ENCODE measurements around the gene MPLKIP.

MPLKIP gene

GRCh38 chr7:40115936-40116335, 18.5 kb downstream of the MPLKIP start:
- H3K36me3 ChIP-seq (replicated peaks), result no peaks in the 10 kb centered on the region
- no peaks in the 10 kb centered on the region for H3K9me3 ChIP-seq
- H3K4me1 ChIP-seq, result peaks cover 11% of the 10 kb centered on the region
- no peak overlapping the region for H3K4me3 ChIP-seq
- no peak for DNase-seq (ENCODE audit: low spot score in 2 of 2)
- H3K27me3 ChIP-seq (ENCODE audit: low read depth), result no peaks in the 10 kb centered on the region
- in situ Hi-C loops (cut with MboI; ENCODE audit: low sequenced_read_pairs), result no loop called here

GRCh38 chr7:40105879-40106473, 28.4 kb downstream of the MPLKIP start:
- Histone ChIP-seq H3K4me3 (no peak overlapping the region), H3K27me3 (ENCODE audit: low read depth) (no peaks in the 10 kb centered on the region), H3K36me3 (replicated peaks) (no peaks in the 10 kb centered on the region; the same call in 1 of the 2 replicates), H3K9me3 (no peaks in the 10 kb centered on the region), H3K4me1 (no peaks in the 10 kb centered on the region)
- DNase-seq (ENCODE audit: low spot score in 2 of 2), result no peak
- in situ Hi-C loops (cut with MboI; ENCODE audit: low sequenced_read_pairs), result no loop called here

GRCh38 chr7:40102897-40103296, 31.5 kb downstream of the MPLKIP start:
- H3K4me1 ChIP-seq, result no peaks in the 10 kb centered on the region
- in situ Hi-C loops (cut with MboI; ENCODE audit: low sequenced_read_pairs), result no loop called here
- H3K4me3 ChIP-seq, result no peak overlapping the region
- no peaks in the 10 kb centered on the region; the same call in 1 of the 2 replicates for H3K36me3 ChIP-seq (replicated peaks)
- no peaks in the 10 kb centered on the region for H3K27me3 ChIP-seq (ENCODE audit: low read depth)
- no peaks in the 10 kb centered on the region for H3K9me3 ChIP-seq
- no peak for DNase-seq (ENCODE audit: low spot score in 2 of 2)

GRCh38 chr7:40101201-40101600, 33.2 kb downstream of the MPLKIP start:
- in situ Hi-C loops (cut with MboI; ENCODE audit: low sequenced_read_pairs), result no loop called here
- Histone ChIP-seq H3K4me1 (peaks cover 5% of the 10 kb centered on the region), H3K27me3 (ENCODE audit: low read depth) (no peaks in the 10 kb centered on the region), H3K4me3 (no peak overlapping the region), H3K9me3 (no peaks in the 10 kb centered on the region), H3K36me3 (replicated peaks) (no peaks in the 10 kb centered on the region; the same call in 1 of the 2 replicates)
- no peak for DNase-seq (ENCODE audit: low spot score in 2 of 2)

- no peaks in the 10 kb centered on the region for H3K9me3 ChIP-seq
- peaks cover 17% of the 10 kb centered on the region for H3K4me1 ChIP-seq
- peaks cover 5% of the 10 kb centered on the region for H3K36me3 ChIP-seq (replicated peaks)
- in situ Hi-C loops (cut with MboI; ENCODE audit: low sequenced_read_pairs), result no loop called here
- H3K4me3 ChIP-seq, result no peak overlapping the region
- H3K27me3 ChIP-seq (ENCODE audit: low read depth), result no peaks in the 10 kb centered on the region
- no peak for DNase-seq (ENCODE audit: low spot score in 2 of 2)
Measured at GRCh38 chr7:40099837-40100236, 34.6 kb downstream of the MPLKIP start.

- H3K4me3 ChIP-seq, result no peak overlapping the region
- no peak for DNase-seq (ENCODE audit: low spot score in 2 of 2)
- peaks cover 15% of the 10 kb centered on the region for H3K36me3 ChIP-seq (replicated peaks)
- peaks cover 17% of the 10 kb centered on the region for H3K4me1 ChIP-seq
- no peaks in the 10 kb centered on the region for H3K9me3 ChIP-seq
- in situ Hi-C loops (cut with MboI; ENCODE audit: low sequenced_read_pairs), result no loop called here
- no peaks in the 10 kb centered on the region for H3K27me3 ChIP-seq (ENCODE audit: low read depth)
Measured at GRCh38 chr7:40098810-40099209, 35.6 kb downstream of the MPLKIP start.

GRCh38 chr7:40097728-40098127, 36.7 kb downstream of the MPLKIP start:
- peaks cover 17% of the 10 kb centered on the region for H3K4me1 ChIP-seq
- H3K36me3 ChIP-seq (replicated peaks), result peaks cover 20% of the 10 kb centered on the region
- H3K9me3 ChIP-seq, result no peaks in the 10 kb centered on the region
- DNase-seq (ENCODE audit: low spot score in 2 of 2), result no peak
- no peak overlapping the region for H3K4me3 ChIP-seq
- in situ Hi-C loops (cut with MboI; ENCODE audit: low sequenced_read_pairs), result no loop called here
- no peaks in the 10 kb centered on the region for H3K27me3 ChIP-seq (ENCODE audit: low read depth)

- Histone ChIP-seq H3K36me3 (replicated peaks) (peaks cover 23% of the 10 kb centered on the region), H3K9me3 (no peaks in the 10 kb centered on the region), H3K4me1 (peaks cover 23% of the 10 kb centered on the region), H3K4me3 (no peak overlapping the region), H3K27me3 (ENCODE audit: low read depth) (no peaks in the 10 kb centered on the region)
- DNase-seq (ENCODE audit: low spot score in 2 of 2), result peak; percentile 33 to 61
- in situ Hi-C loops (cut with MboI; ENCODE audit: low sequenced_read_pairs), result no loop called here
Measured at GRCh38 chr7:40095695-40096327, 38.6 kb downstream of the MPLKIP start.

- H3K9me3 ChIP-seq, result no peaks in the 10 kb centered on the region
- peaks cover 23% of the 10 kb centered on the region for H3K36me3 ChIP-seq (replicated peaks)
- H3K4me1 ChIP-seq, result peaks cover 23% of the 10 kb centered on the region
- DNase-seq (ENCODE audit: low spot score in 2 of 2), result no peak
- no peak overlapping the region for H3K4me3 ChIP-seq
- H3K27me3 ChIP-seq (ENCODE audit: low read depth), result no peaks in the 10 kb centered on the region
- in situ Hi-C loops (cut with MboI; ENCODE audit: low sequenced_read_pairs), result no loop called here
Measured at GRCh38 chr7:40095230-40095629, 39.2 kb downstream of the MPLKIP start.

- in situ Hi-C loops (cut with MboI; ENCODE audit: low sequenced_read_pairs), result no loop called here
- Histone ChIP-seq H3K4me3 (no peak overlapping the region), H3K27me3 (ENCODE audit: low read depth) (no peaks in the 10 kb centered on the region), H3K9me3 (no peaks in the 10 kb centered on the region), H3K36me3 (replicated peaks) (peaks cover 23% of the 10 kb centered on the region), H3K4me1 (peaks cover 23% of the 10 kb centered on the region)
- no peak for DNase-seq (ENCODE audit: low spot score in 2 of 2)
Measured at GRCh38 chr7:40093631-40094350, 40.6 kb downstream of the MPLKIP start.

GRCh38 chr7:40092182-40092581, 42.2 kb downstream of the MPLKIP start:
- in situ Hi-C loops (cut with MboI; ENCODE audit: low sequenced_read_pairs), result no loop called here
- H3K4me1 ChIP-seq, result peaks cover 23% of the 10 kb centered on the region
- H3K9me3 ChIP-seq, result no peaks in the 10 kb centered on the region
- peaks cover 31% of the 10 kb centered on the region for H3K36me3 ChIP-seq (replicated peaks)
- no peak overlapping the region for H3K4me3 ChIP-seq
- no peaks in the 10 kb centered on the region for H3K27me3 ChIP-seq (ENCODE audit: low read depth)
- peak in 1 of 2 experiments; percentile 22 for DNase-seq (ENCODE audit: low spot score in 2 of 2)

- no peak overlapping the region for H3K4me3 ChIP-seq
- peaks cover 4% of the 10 kb centered on the region for H3K36me3 ChIP-seq (replicated peaks)
- H3K27me3 ChIP-seq (ENCODE audit: low read depth), result no peaks in the 10 kb centered on the region
- H3K9me3 ChIP-seq, result no peaks in the 10 kb centered on the region
- in situ Hi-C loops (cut with MboI; ENCODE audit: low sequenced_read_pairs), result no loop called here
- peaks cover 6% of the 10 kb centered on the region for H3K4me1 ChIP-seq
- DNase-seq (ENCODE audit: low spot score in 2 of 2), result no peak
Measured at GRCh38 chr7:40077849-40078248, 56.6 kb downstream of the MPLKIP start.

Measured in HAP-1 (cell line).